Measurements from ENCODE around the gene AFMID.

Gene AFMID

GRCh38 chr17:78184351-78184750 is 2.8 kb upstream of the AFMID start:
- no peak for TF ChIP-seq PKNOX1 (IDR thresholded peaks at IDR 0.05)
- TF ChIP-seq SP1 (IDR thresholded peaks at IDR 0.05): no peak
- TF ChIP-seq FOXK2 (IDR thresholded peaks at IDR 0.05): no peak
- no peak for DNase-seq (ENCODE audit: extremely low spot score)
- POLR2A ChIA-PET: interaction anchor here (1.5 to 3.4 kb wide), 2 partner anchors 10 to 15 kb away, joined by 6 to 24 read pairs; no protein-coding TSS in a partner anchor
- CTCF ChIA-PET: interaction anchor here (0.7 kb wide), 1 partner anchor 8 kb away, joined by 3 read pairs; no protein-coding TSS in a partner anchor

GRCh38 chr17:78184868-78185267 is 2.3 kb upstream of the AFMID start:
- DNase-seq (ENCODE audit: extremely low spot score): no peak
- TF ChIP-seq FOXK2 (IDR thresholded peaks at IDR 0.05): no peak
- no peak for TF ChIP-seq HDGF (IDR thresholded peaks at IDR 0.05; ENCODE audit: borderline replicate concordance)
- TF ChIP-seq ZNF384 (IDR thresholded peaks at IDR 0.05): no peak
- TF ChIP-seq SUZ12 (IDR thresholded peaks at IDR 0.05): no peak
- TF ChIP-seq PKNOX1 (IDR thresholded peaks at IDR 0.05): no peak
- TF ChIP-seq ELF4 (IDR thresholded peaks at IDR 0.05): no peak
- TF ChIP-seq FOXM1 (IDR thresholded peaks at IDR 0.05; ENCODE audit: borderline replicate concordance): no peak
- TF ChIP-seq NFRKB (IDR thresholded peaks at IDR 0.05): no peak
- CTCF ChIA-PET: interaction anchor here (0.7 kb wide), 1 partner anchor 8 kb away, joined by 3 read pairs; no protein-coding TSS in a partner anchor
- POLR2A ChIA-PET: interaction anchor here (1.5 to 3.4 kb wide), 2 partner anchors 11 to 15 kb away, joined by 6 to 24 read pairs; no protein-coding TSS in a partner anchor

- ChIA-PET POLR2A (interaction anchor here (0.6 to 3.5 kb wide), 29 partner anchors 8 to 795 kb away, joined by 3 to 50 read pairs (median 5); partner anchors contain the start of genes BIRC5, SYNGR2, TMC6 and TMC8), CTCF (interaction anchor here (1.1 to 3.4 kb wide), 3 partner anchors 9 to 58 kb away, joined by 3 to 20 read pairs (median 3); no protein-coding TSS in a partner anchor)
- DNase-seq (ENCODE audit: extremely low spot score): peak; percentile 43
- TF ChIP-seq NFRKB (IDR thresholded peaks at IDR 0.05) (no peak), L3MBTL2 (conservative IDR thresholded peaks at IDR 0.05) (no peak), FOXM1 (IDR thresholded peaks at IDR 0.05; ENCODE audit: borderline replicate concordance) (no peak), ELF4 (IDR thresholded peaks at IDR 0.05) (no peak), BHLHE40 (IDR thresholded peaks at IDR 0.05; ENCODE audit: borderline replicate concordance) (no peak), ARNT (IDR thresholded peaks at IDR 0.05) (no peak), ZNF384 (IDR thresholded peaks at IDR 0.05) (no peak), PKNOX1 (IDR thresholded peaks at IDR 0.05) (no peak), SUZ12 (IDR thresholded peaks at IDR 0.05) (no peak), LEF1 (IDR thresholded peaks at IDR 0.05; ENCODE audit: borderline replicate concordance) (no peak), FOXA1 (IDR thresholded peaks at IDR 0.05) (no peak), FOXK2 (IDR thresholded peaks at IDR 0.05) (no peak), CTBP1 (IDR thresholded peaks at IDR 0.05; ENCODE audit: borderline replicate concordance) (no peak), TARDBP (IDR thresholded peaks at IDR 0.05) (no peak), HDGF (IDR thresholded peaks at IDR 0.05; ENCODE audit: borderline replicate concordance) (no peak), SP1 (IDR thresholded peaks at IDR 0.05) (no peak)
These were observed 1.0 kb upstream of the AFMID start for GRCh38 chr17:78185981-78186691.

GRCh38 chr17:78196716-78197115 is 9.6 kb downstream of the AFMID start:
- TF ChIP-seq BHLHE40 (IDR thresholded peaks at IDR 0.05; ENCODE audit: borderline replicate concordance) (no peak), HDGF (IDR thresholded peaks at IDR 0.05; ENCODE audit: borderline replicate concordance) (no peak), ARNT (IDR thresholded peaks at IDR 0.05) (no peak), FOXK2 (IDR thresholded peaks at IDR 0.05) (no peak), L3MBTL2 (conservative IDR thresholded peaks at IDR 0.05) (no peak), ELF4 (IDR thresholded peaks at IDR 0.05) (no peak), ZNF384 (IDR thresholded peaks at IDR 0.05) (no peak), SUZ12 (IDR thresholded peaks at IDR 0.05) (no peak), CTBP1 (IDR thresholded peaks at IDR 0.05; ENCODE audit: borderline replicate concordance) (no peak), LEF1 (IDR thresholded peaks at IDR 0.05; ENCODE audit: borderline replicate concordance) (no peak), NFRKB (IDR thresholded peaks at IDR 0.05) (no peak), PKNOX1 (IDR thresholded peaks at IDR 0.05) (no peak), FOXA1 (IDR thresholded peaks at IDR 0.05) (no peak), SP1 (IDR thresholded peaks at IDR 0.05) (no peak), TARDBP (IDR thresholded peaks at IDR 0.05) (no peak)
- CTCF ChIA-PET: interaction anchor here (0.6 kb wide), 1 partner anchor 57 kb away, joined by 3 read pairs; no protein-coding TSS in a partner anchor
- DNase-seq (ENCODE audit: extremely low spot score): no peak
- POLR2A ChIA-PET: interaction anchor here (9.2 kb wide), 1 partner anchor 9 kb away, joined by 50 read pairs; the partner anchor contains the start of genes AFMID and TK1

GRCh38 chr17:78197147-78197832 is 10.1 kb downstream of the AFMID start:
- CTCF ChIA-PET: interaction anchor here (0.6 kb wide), 1 partner anchor 56 kb away, joined by 3 read pairs; no protein-coding TSS in a partner anchor
- no peak for TF ChIP-seq BHLHE40 (IDR thresholded peaks at IDR 0.05; ENCODE audit: borderline replicate concordance)
- TF ChIP-seq CTBP1 (IDR thresholded peaks at IDR 0.05; ENCODE audit: borderline replicate concordance): no peak
- TF ChIP-seq L3MBTL2 (conservative IDR thresholded peaks at IDR 0.05): no peak
- TF ChIP-seq HDGF (IDR thresholded peaks at IDR 0.05; ENCODE audit: borderline replicate concordance): no peak
- TF ChIP-seq FOXK2 (IDR thresholded peaks at IDR 0.05): no peak
- no peak for TF ChIP-seq ZNF384 (IDR thresholded peaks at IDR 0.05)
- no peak for TF ChIP-seq FOXA1 (IDR thresholded peaks at IDR 0.05)
- POLR2A ChIA-PET: interaction anchor here (1.0 to 9.2 kb wide), 2 partner anchors 10 to 17 kb away, joined by 4 to 50 read pairs; partner anchors contain the start of genes AFMID, BIRC5 and TK1
- no peak for DNase-seq (ENCODE audit: extremely low spot score)
